Measurements from ENCODE around the gene HOXA13. TPM values are rescaled to one million over a fixed set of nuclear protein-coding genes. Genes with fewer than 3 reads are reported as not detected.

The HOXA13 gene
- total RNA-seq, 4 donors from 2014 or later = 0.63 to 1.5 (median 0.72) TPM

DNA sequence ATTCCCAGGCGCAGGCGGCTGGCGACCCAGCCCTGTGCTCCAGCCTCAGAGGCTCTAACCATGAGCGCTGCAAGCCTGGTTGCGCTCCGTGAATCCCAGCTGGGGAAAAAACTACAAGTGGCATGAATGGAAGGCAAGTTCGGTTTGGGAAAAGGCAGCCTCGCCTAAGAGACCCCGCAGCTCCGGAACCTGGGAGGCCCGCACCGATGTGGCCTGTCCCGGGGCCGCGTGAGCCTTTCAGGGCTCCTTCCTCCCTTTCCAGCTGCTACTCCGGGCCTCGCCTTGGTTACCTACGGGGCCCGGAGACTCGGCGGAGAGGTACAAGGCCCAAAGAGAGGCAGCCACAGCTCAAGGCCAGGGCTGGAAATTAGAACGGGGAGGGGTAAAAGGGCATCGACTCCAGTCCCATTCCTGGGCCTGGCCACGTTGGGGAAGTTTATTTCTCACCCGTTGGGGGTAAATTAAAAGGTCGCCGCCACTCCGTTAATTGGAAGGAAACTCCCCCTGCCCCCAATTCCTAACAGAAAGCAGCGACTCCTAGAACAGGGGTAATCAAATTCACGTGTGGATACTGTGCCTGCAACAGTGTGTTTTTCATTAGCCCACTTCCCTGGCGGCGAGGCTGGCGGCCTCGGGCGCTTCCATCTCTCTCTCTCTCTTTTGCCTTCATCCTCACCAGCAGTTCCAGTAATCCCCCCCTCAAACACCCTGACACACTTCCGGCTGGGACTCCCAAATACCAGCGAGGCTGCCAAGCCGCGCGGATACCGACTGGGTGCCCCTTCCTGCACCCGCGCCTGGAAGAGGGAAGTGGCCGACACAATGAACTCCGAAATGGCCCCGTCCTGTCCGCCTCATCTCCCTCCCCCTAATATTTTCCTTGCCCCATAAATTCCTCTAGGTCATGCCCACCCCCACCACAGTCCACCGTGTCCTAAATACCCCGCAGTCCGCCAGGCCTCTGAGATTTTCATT is 33.1 kb downstream of the HOXA13 start:
- Histone ChIP-seq H3K27me3 (peaks cover 0 to 95% of the 10 kb centered on the region in 2 donors), H3K27ac (peak overlapping the region; percentile 77 to 94 (median 88)), H3K4me3 (peak overlapping the region; percentile 47 to 74 (median 53)), H3K4me1 (peaks cover 0 to 71% (median 10%) of the 10 kb centered on the region in 4 donors), H3K9me3 (no peaks in the 10 kb centered on the region), H3K36me3 (no peaks in the 10 kb centered on the region)
- DNase-seq (ENCODE audit: low spot score in 2 of 2) = no peak
- 20 to 36% methylated on average over 48 to 50 of the region's 50 CpGs for WGBS, 2 donors
- TF ChIP-seq POLR2A (IDR thresholded peaks at IDR 0.05) (no peak), CTCF (IDR thresholded peaks at IDR 0.05) (no peak), EP300 (IDR thresholded peaks at IDR 0.05) (no peak)

GRCh38 chr7:27165996-27166530 is 33.8 kb downstream of the HOXA13 start:
- Histone ChIP-seq H3K36me3 (no peaks in the 10 kb centered on the region), H3K4me3 (peak overlapping the region; percentile 47 to 74 (median 53)), H3K27ac (peak overlapping the region; percentile 77 to 94 (median 88)), H3K9me3 (no peaks in the 10 kb centered on the region), H3K27me3 (peaks cover 0 to 95% of the 10 kb centered on the region in 2 donors), H3K4me1 (peaks cover 0 to 79% (median 15%) of the 10 kb centered on the region in 4 donors)
- TF ChIP-seq EP300 (IDR thresholded peaks at IDR 0.05) (no peak), POLR2A (IDR thresholded peaks at IDR 0.05) (no peak), CTCF (IDR thresholded peaks at IDR 0.05) (no peak)
- no peak for DNase-seq (ENCODE audit: low spot score in 2 of 2)
- WGBS, 2 donors = 5 to 7% methylated on average over 36 to 44 of the region's 46 CpGs

- Histone ChIP-seq H3K9me3 (no peaks in the 10 kb centered on the region), H3K36me3 (no peaks in the 10 kb centered on the region), H3K4me1 (peaks cover 0 to 82% (median 16%) of the 10 kb centered on the region in 4 donors), H3K27ac (peak within 1 kb of the TSS; percentile 77 to 94 (median 88)), H3K4me3 (peak within 1 kb of the TSS; percentile 47 to 74 (median 53)), H3K27me3 (peaks cover 0 to 91% of the 10 kb centered on the region in 2 donors)
- peak; percentile 33 to 56 for TF ChIP-seq POLR2A (IDR thresholded peaks at IDR 0.05)
- peak in 1 of 2 donors; percentile 73 for TF ChIP-seq EP300 (IDR thresholded peaks at IDR 0.05)
- TF ChIP-seq CTCF (IDR thresholded peaks at IDR 0.05) = peak in 2 of 5 experiments; percentile 29 to 47
- peak; percentile 91 to 92 for DNase-seq (ENCODE audit: low spot score in 2 of 2)
- 2% methylated on average over 46 to 82 of the region's 82 CpGs for WGBS, 2 donors
Observed at GRCh38 chr7:27165089-27165995, 34.5 kb downstream of the HOXA13 start, which contains the start of gene HOXA9. Gene HOXA9, minus strand, starts transcription at chr7:27165537. Its CDS starts 80 bp downstream, at chr7:27165457.

GRCh38 chr7:27164367-27165088 is 35.4 kb downstream of the HOXA13 start:
- no peak for DNase-seq (ENCODE audit: low spot score in 2 of 2)
- TF ChIP-seq CTCF (IDR thresholded peaks at IDR 0.05) (peak in 2 of 5 experiments; percentile 13 to 19), EP300 (IDR thresholded peaks at IDR 0.05) (no peak)
- no peaks in the 10 kb centered on the region for H3K9me3 ChIP-seq
- peak overlapping the region; percentile 71 to 88 (median 82) for H3K27ac ChIP-seq
- H3K4me3 ChIP-seq = peak overlapping the region; percentile 47 to 74 (median 53)
- H3K27me3 ChIP-seq = peaks cover 0 to 91% of the 10 kb centered on the region in 2 donors
- H3K4me1 ChIP-seq = peaks cover 0 to 78% (median 16%) of the 10 kb centered on the region in 4 donors
- no peaks in the 10 kb centered on the region for H3K36me3 ChIP-seq
- WGBS, 2 donors = 1 to 5% methylated on average over 26 to 33 of the region's 47 CpGs

All from tibial nerve (tissue), 4 donors.